Caki2 (cell line): Measurements from ENCODE around the gene ARHGAP4. TPM values are rescaled to one million over a fixed set of nuclear protein-coding genes. Genes with fewer than 3 reads are reported as not detected.

Experiments
- DNase-seq: peaks from one replicate; pipeline ENCODE4 v3.0.0-alpha.2; 2015; ENCODE audit warnings: low read depth
- in situ Hi-C: cut with HindIII; loops from 2 replicates; pipeline ENCODE4 v1.10.0; 2016; ENCODE audit warnings: low sequenced_read_pairs, low pct_unique_long_range_greater_than_20kb, mixed read lengths
- total RNA-seq: library from RNA; depleted of rRNA; stranded (reverse); fragments of >200 nt; shearing (Covaris generic); gene quantifications from 2 replicates; pipeline ENCODE4 v1.2.3, GENCODE V29; 2014; ENCODE audit warnings: low replicate concordance; rRNA removed

ARHGAP4 gene
- total RNA-seq, 1 experiment from 2014 or later: 15.3 TPM

DNA sequence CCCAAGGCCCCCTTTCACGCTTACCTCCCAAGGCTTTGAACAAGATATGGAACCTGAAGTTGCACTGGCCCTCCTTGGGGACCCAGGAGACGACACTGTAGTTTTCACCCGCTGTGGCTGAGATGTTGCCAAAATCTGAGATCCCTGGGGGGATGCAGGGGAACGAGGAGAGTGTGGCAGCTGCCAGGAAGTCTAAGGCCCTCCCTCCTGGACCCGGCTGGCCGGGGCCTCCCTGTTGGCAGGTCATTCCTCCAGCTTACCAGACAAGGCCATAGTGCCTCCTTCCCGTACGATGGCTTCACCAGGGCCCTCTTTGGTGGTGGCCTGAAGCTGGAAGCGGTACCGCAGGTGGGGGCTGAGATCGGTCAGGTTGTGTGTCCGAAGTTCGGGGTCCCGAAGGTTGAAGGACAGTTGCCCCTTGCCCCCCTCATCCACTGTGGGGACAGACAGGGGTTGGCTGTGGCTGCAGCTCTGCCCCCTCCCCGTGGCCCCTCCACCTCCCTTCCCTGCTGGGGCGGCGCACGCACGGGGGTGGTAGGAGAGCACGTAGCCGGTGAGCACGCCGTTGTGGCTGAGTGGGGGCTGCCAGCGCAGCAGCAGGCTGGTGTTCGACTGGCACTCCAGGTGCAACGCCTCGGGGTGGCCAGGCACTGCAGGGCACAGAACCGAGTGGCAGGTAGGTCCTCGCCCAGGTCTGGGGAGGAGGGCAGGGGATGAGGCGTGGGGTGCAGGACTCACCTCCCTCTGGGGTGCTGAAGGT lies 61.3 kb downstream of the ARHGAP4 start:
- DNase-seq: no peak
- in situ Hi-C loops: no loop called here

DNA sequence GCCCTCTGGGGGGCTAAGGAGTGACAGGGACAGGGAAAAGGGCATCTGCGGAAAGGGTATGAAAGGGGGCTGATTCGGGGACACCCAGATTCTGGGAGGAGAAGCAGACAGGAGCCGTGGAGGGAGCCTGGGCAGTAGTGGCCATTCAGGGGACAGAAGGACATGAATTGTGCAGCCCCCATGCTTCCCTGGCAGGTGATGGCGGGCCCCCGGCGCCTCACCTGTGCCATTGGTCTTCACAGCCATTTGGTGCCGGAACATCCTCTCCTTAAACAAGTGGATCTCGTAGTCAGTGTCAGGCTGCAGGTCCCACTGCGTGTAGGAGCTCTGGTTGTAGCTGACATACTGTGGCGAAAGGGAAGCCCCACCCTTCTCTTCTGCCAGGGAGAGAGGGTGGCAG lies 62.0 kb downstream of the ARHGAP4 start:
- no peak for DNase-seq
- in situ Hi-C loops: no loop called here

DNA sequence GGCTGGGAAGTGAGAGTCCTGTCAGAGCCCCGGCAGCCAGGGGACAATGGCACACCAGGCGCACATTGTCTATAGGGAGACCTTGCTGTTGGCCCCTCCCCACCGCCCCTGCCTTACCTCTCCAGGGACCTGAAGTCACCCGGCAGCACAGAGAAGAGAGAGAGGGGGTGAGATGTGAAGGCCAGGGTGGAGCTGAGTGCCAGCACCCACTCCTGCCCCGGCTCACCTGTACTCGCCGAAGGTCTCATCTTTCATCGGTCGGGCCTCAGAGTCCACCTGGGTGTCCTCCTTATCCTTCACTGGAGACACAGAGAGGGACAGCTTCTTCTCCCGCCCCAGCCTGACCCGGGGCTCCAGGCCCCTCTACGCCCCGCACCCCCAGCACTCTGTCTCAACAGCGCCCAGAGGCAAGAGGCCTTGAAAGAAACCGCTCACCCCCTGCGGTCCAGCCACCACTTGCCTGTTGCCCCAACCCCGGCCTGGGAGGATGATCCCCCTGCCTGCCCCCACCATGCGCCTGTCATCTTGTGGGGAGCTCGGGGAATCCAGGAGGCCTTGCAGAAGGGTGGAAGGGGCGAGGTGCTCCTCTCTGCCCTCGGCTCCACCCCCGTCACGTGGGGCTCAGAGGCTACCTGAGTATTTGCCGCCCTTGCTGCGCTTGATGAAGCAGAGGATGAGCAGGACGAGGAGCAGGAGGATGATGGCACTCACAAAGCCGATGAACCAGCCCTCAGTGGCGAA lies 62.6 kb downstream of the ARHGAP4 start:
- no peak for DNase-seq
- in situ Hi-C loops: no loop called here

DNA sequence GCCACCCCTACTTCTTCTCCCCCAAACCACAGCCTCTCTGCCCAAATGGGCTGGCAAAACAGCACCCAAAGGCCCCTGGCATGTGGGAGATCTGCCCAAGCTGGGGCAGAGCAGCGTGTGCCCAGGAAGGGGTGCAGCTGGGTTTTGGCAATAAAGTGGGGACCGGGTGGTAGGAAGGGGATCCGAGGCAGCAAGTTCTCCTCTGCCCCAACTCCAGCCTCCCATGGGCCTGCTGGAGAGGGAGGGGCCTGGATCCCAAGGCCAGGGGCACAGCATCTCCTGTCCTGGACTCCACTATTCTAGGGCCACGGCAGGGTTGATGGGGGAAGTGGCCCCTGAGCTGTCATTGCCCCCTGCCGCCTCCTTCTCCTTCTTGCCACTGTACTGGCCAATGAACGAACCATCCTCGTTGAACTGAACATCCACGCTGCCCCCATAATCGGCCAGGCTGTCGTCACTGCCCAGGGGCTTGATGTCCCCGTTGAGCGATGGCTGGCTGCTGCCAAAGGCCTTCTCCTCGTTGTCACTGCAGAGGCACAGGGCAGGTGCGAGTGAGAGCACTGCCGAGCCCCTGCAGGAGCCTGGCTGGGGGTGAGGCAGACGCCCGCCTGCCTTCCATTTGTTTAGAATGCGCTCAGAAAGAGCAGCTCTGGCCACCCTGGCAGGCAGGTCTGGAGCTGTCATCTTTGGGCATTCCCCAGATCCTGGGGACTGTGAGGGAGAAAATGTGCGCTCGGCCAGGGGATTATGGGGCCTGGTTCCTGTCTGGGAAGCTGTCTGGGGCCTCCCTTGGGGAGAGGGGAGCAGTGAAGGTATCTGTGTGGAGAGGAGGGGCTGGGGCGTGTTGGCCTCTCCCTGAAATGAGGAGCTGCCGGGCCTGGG lies 63.5 kb downstream of the ARHGAP4 start:
- DNase-seq: no peak
- in situ Hi-C loops: no loop called here

DNA sequence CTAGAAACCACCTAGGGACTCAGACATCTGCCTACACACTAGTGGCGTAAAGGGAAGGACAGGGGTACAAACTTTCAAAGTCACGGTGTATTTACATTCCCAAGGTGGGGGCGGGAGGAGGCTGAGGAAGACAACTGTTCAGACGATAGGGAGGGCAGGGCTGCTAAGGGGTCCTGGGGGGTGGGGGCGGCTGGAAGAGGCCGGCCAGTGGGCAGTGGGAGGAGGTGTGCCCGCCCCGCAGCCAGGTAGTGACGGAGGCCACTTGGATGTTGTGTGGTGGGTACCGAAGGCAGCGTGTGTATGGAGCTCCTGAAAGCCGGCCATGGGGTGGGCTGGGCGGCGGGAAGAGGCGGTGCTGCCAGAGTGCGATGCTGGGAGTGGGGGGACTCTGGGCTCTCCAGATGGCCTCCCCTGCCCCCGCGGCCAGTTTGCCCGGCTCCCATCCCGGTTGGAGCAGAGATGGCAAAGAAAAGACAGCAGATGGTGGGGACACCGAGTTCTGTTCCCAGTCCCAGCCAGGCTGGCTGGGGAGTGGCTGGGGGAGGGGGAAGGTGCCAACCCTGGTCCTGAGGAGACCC lies 64.2 kb downstream of the ARHGAP4 start:
- DNase-seq: no peak
- in situ Hi-C loops: no loop called here

DNA sequence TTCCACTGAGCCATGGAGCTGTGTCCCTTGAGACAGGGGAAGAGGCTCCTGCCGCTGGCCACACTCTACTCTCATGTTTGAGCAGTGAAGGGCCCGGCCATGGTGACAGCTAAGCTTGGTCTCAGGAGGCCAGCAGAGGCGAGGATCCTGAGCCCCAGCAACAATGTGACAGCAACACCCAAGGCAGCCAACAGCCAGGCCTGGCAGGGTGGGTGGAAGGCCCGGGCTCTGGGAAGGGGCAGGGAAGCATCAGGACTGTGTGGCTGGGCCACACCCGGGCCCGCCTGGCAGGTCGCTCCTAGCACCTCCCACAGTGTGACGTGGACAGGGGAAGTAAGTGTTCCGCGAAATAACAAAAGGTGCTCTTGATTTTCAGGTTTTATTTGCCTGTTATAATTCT lies 64.9 kb downstream of the ARHGAP4 start:
- in situ Hi-C loops: no loop called here
- no peak for DNase-seq

Other genes starting within 250 kb of the ARHGAP4 start
- gene SLC6A8, start 238.3 kb downstream of the ARHGAP4 start, total RNA-seq: 1.7 and 2.1 TPM in 2 replicates
- gene BCAP31, start 201.9 kb downstream of the ARHGAP4 start, total RNA-seq: 307 TPM in 2 replicates
- gene ABCD1, start 201.4 kb downstream of the ARHGAP4 start, total RNA-seq: 7.3 and 19.3 TPM in 2 replicates
- 1.7 and 2.5 TPM in 2 replicates for gene PLXNB3, start 162.0 kb downstream of the ARHGAP4 start, total RNA-seq
- gene SRPK3, start 145.2 kb downstream of the ARHGAP4 start, total RNA-seq: 0.29 TPM in 1 of 2 replicates, not detected in the other
- 44.9 and 63.0 TPM in 2 replicates for gene IDH3G, start 131.9 kb downstream of the ARHGAP4 start, total RNA-seq
- gene SSR4, start 131.6 kb downstream of the ARHGAP4 start, total RNA-seq: 177 and 185 TPM in 2 replicates
- 4.3 and 8.5 TPM in 2 replicates for gene PDZD4, start 95.7 kb downstream of the ARHGAP4 start, total RNA-seq
- 37.1 and 49.7 TPM in 2 replicates for gene L1CAM, start 40.1 kb downstream of the ARHGAP4 start, total RNA-seq
- gene AVPR2, start 21.6 kb downstream of the ARHGAP4 start, total RNA-seq: 0.09 TPM in 1 of 2 replicates, not detected in the other
- gene NAA10, start 8.8 kb upstream of the ARHGAP4 start, total RNA-seq: 119 and 121 TPM in 2 replicates
- 13.5 and 15.5 TPM in 2 replicates for gene RENBP, start 18.4 kb upstream of the ARHGAP4 start, total RNA-seq
- gene HCFC1, start 45.6 kb upstream of the ARHGAP4 start, total RNA-seq: 9.5 and 10.1 TPM in 2 replicates
- 5.7 and 16.6 TPM in 2 replicates for gene TMEM187, start 46.5 kb upstream of the ARHGAP4 start, total RNA-seq
- 116 and 131 TPM in 2 replicates for gene IRAK1, start 93.6 kb upstream of the ARHGAP4 start, total RNA-seq
- 20.9 and 26.7 TPM in 2 replicates for gene MECP2, start 171.5 kb upstream of the ARHGAP4 start, total RNA-seq
- gene OPN1LW, start 218.0 kb upstream of the ARHGAP4 start, total RNA-seq: not detected in 2 replicates